Sigmoid colon (tissue), 4 donors: ENCODE results near the gene AKAP17A.

Experiments used
- POLR2A ChIP-seq, 2 donors: fragments of 450-650 bp; IDR thresholded peaks; one replicate each; pipeline ENCODE4 v1.6.1; 2016; ENCODE audit warnings: antibody characterized with exemption in 2 of 2, mild to moderate bottlenecking in 2 of 2, moderate library complexity in 2 of 2
- POLR2AphosphoS5 ChIP-seq, 4 donors: sonication (generic); formaldehyde crosslinking; IDR thresholded peaks; one replicate each; pipeline ENCODE4 v1.6.1; 2017; ENCODE audit warnings: antibody characterized with exemption in 4 of 4
- TF ChIP-seq, protein P1 (sequence below), 4 experiments: fragments of 450-650 bp in 3 of 4; fragments of 200-600 bp in 1 of 4; IDR thresholded peaks; one replicate each; pipeline ENCODE4 v1.5.1; 2016 to 2019; ENCODE audit warnings: antibody characterized with exemption in 4 of 4, mild to moderate bottlenecking in 3 of 4, moderate library complexity in 2 of 4

GRCh38 chrX:1610736-1611135 is 19.3 kb downstream of the AKAP17A start:
- TF ChIP-seq POLR2AphosphoS5 (IDR thresholded peaks at IDR 0.05) (no peak), POLR2A (IDR thresholded peaks at IDR 0.05) (no peak)
- TF ChIP-seq, protein P1, sequence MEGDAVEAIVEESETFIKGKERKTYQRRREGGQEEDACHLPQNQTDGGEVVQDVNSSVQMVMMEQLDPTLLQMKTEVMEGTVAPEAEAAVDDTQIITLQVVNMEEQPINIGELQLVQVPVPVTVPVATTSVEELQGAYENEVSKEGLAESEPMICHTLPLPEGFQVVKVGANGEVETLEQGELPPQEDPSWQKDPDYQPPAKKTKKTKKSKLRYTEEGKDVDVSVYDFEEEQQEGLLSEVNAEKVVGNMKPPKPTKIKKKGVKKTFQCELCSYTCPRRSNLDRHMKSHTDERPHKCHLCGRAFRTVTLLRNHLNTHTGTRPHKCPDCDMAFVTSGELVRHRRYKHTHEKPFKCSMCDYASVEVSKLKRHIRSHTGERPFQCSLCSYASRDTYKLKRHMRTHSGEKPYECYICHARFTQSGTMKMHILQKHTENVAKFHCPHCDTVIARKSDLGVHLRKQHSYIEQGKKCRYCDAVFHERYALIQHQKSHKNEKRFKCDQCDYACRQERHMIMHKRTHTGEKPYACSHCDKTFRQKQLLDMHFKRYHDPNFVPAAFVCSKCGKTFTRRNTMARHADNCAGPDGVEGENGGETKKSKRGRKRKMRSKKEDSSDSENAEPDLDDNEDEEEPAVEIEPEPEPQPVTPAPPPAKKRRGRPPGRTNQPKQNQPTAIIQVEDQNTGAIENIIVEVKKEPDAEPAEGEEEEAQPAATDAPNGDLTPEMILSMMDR (IDR thresholded peaks at IDR 0.05) = no peak
